Measurements from ENCODE around the gene RIOX2. TPM values are rescaled to one million over a fixed set of nuclear protein-coding genes. Genes with fewer than 3 reads are reported as not detected.

RIOX2 gene
- total RNA-seq, 1 donor from 2014 or later, result 34.8 TPM

DNA sequence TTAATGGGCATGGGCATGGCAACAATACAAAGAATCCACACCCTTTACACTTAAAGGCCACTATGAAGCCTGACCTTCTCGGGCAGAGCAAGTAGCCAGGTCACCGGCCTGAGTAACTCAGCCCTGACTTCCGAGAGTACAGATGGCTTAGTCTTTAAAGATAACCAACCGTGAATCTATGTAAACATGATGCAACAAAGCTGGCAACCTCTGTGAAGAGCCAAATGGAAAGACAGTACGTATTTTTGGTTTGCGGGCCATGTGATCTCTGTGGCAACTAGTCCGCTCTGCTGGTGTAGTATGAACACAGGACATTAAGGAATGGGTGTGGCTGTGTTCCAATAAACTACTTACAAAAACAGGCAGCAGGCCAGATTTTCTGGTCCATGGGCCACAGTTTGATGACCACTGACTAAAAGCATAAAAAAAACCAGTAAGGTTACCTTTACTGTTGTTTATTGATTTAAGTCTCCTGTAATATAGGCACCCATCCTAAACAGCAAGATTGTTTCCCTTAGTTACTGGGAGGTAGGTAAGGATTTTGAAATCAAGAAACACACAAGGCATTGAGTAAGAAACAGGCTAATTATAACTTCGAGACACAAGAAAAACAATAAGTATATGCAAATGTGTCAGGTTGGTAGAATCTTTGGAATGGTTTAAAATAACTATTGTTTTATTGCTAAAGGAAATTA lies 14.5 kb downstream of the RIOX2 start:
- no peak for ATAC-seq (ENCODE audit: low read depth)
- TF ChIP-seq, protein P1, sequence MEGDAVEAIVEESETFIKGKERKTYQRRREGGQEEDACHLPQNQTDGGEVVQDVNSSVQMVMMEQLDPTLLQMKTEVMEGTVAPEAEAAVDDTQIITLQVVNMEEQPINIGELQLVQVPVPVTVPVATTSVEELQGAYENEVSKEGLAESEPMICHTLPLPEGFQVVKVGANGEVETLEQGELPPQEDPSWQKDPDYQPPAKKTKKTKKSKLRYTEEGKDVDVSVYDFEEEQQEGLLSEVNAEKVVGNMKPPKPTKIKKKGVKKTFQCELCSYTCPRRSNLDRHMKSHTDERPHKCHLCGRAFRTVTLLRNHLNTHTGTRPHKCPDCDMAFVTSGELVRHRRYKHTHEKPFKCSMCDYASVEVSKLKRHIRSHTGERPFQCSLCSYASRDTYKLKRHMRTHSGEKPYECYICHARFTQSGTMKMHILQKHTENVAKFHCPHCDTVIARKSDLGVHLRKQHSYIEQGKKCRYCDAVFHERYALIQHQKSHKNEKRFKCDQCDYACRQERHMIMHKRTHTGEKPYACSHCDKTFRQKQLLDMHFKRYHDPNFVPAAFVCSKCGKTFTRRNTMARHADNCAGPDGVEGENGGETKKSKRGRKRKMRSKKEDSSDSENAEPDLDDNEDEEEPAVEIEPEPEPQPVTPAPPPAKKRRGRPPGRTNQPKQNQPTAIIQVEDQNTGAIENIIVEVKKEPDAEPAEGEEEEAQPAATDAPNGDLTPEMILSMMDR (IDR thresholded peaks at IDR 0.05), result no peak
- no peak for DNase-seq
- ChIA-PET CTCF (no interaction called here), POLR2A (no interaction called here)
- Mint-ChIP-seq H3K27ac (no peak overlapping the region), H3K27me3 (no peaks in the 10 kb centered on the region), H3K4me1 (peaks cover 8% of the 10 kb centered on the region), H3K9me3 (no peaks in the 10 kb centered on the region), H3K4me3 (no peak overlapping the region), H3K36me3 (ENCODE audit: low read depth) (peaks cover 76% of the 10 kb centered on the region)
- intact Hi-C loops (cut with micrococcal nuclease), result no loop called here

DNA sequence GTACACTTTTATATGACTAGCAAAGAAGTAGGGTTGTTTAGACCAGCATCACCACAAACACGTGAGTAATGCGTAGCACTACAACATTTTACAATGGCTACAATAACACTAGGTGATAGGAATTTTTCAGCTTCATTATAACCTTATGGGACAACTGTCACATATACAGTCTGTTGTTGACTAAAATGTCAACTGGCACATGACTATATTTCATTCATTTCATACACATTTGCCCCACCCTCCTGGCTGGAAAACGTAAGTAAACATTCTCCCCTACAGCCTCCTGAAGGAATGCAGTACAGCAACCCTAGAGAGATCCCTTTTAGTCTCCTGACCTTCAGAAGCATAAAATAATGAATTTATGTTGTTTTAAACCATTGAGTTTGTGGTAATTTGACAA lies 16.2 kb downstream of the RIOX2 start:
- H3K36me3 Mint-ChIP-seq (ENCODE audit: low read depth), result peaks cover 78% of the 10 kb centered on the region
- intact Hi-C loops (cut with micrococcal nuclease), result no loop called here
- TF ChIP-seq, protein P1 (IDR thresholded peaks at IDR 0.05), result no peak
- H3K27ac Mint-ChIP-seq, result no peak overlapping the region
- peaks cover 6% of the 10 kb centered on the region for H3K4me1 Mint-ChIP-seq
- ATAC-seq (ENCODE audit: low read depth) (no peak), DNase-seq (no peak)
- no peaks in the 10 kb centered on the region for H3K27me3 Mint-ChIP-seq
- no peaks in the 10 kb centered on the region for H3K9me3 Mint-ChIP-seq
- ChIA-PET CTCF (no interaction called here), POLR2A (no interaction called here)
- H3K4me3 Mint-ChIP-seq, result no peak overlapping the region

DNA sequence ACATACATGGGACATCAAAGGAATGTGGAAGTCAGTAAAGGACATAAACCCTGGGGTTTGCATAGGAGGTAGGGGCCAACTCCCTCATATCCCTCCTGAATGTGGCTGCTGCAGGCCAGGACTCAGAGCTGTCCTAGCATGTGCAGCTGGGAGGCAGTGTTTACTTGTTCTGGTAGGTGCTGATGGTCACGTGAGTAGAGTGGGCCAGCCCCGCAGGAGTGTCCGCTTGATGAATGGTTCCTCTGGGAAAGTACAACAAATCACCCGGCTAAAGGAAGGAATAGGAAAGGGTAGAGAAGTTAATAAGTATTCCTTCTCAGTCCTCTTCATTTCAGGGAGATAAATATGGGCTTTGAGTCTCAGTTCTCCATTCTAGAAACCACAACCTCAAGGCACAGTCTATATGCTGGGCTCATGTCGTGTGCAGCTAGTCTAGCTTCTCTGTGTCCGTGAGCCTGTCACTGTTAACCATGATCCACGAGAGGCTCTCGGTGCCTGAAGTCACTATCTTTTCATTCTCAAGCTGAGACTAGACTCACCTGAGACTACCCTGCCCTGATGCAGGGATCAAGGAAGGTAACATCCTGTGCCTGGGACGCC lies 17.9 kb downstream of the RIOX2 start:
- Mint-ChIP-seq H3K4me3 (no peak overlapping the region), H3K9me3 (no peaks in the 10 kb centered on the region), H3K27ac (no peak overlapping the region), H3K4me1 (peaks cover 6% of the 10 kb centered on the region), H3K27me3 (no peaks in the 10 kb centered on the region), H3K36me3 (ENCODE audit: low read depth) (peaks cover 81% of the 10 kb centered on the region)
- POLR2A ChIA-PET, result no interaction called here
- TF ChIP-seq, protein P1 (IDR thresholded peaks at IDR 0.05), result no peak
- ATAC-seq (ENCODE audit: low read depth) (peak; percentile 34), DNase-seq (no peak)
- intact Hi-C loops (cut with micrococcal nuclease), result no loop called here
- CTCF ChIA-PET, result no interaction called here

DNA sequence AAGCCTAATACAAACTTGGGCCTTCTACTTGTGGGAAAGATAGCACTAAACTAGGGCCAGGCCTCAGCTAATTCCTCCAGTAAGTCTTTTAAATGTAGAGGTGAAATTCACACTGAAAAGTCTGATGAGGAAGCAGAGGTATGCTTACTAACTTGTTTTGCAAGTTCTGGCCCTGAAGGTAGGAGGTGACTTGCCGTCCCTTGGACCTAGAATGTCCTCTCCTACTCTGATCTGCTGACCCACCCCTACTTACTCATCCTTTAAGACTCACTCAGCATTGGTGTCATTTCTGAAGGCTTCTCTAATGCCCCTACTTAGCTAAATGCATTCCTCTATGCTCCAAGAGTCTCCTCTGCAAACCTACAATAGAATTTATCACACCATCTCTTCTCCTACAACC lies 19.4 kb downstream of the RIOX2 start:
- TF ChIP-seq, protein P1 (IDR thresholded peaks at IDR 0.05), result no peak
- intact Hi-C loops (cut with micrococcal nuclease), result no loop called here
- Mint-ChIP-seq H3K27ac (no peak overlapping the region), H3K36me3 (ENCODE audit: low read depth) (peaks cover 80% of the 10 kb centered on the region), H3K27me3 (no peaks in the 10 kb centered on the region), H3K4me1 (peaks cover 6% of the 10 kb centered on the region), H3K4me3 (no peak overlapping the region), H3K9me3 (no peaks in the 10 kb centered on the region)
- ChIA-PET CTCF (no interaction called here), POLR2A (no interaction called here)
- ATAC-seq (ENCODE audit: low read depth) (no peak), DNase-seq (no peak)

DNA sequence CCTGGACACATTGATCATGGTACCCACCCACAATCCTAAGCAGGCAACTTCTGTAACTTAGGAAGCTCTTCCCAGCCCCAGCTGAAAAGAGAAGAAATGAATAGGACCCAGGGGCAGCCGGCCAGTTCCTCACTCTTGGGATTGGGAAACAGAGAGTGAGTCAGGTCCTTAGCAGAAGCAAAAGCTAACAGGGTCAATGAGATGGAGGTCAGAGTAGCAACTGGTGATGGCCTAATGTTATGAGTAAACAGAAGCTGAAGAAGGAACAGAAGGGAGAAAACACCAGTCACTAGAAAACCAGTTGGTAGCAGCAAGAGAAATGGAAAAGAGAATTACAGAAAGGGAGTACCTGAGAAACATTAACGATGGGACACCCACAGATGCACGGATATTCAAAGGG lies 20.0 kb downstream of the RIOX2 start:
- ChIA-PET POLR2A (no interaction called here), CTCF (no interaction called here)
- H3K4me3 Mint-ChIP-seq, result no peak overlapping the region
- no peak for DNase-seq
- TF ChIP-seq, protein P1 (IDR thresholded peaks at IDR 0.05), result no peak
- ATAC-seq (ENCODE audit: low read depth), result no peak
- peaks cover 80% of the 10 kb centered on the region for H3K36me3 Mint-ChIP-seq (ENCODE audit: low read depth)
- H3K4me1 Mint-ChIP-seq, result peaks cover 6% of the 10 kb centered on the region
- peak overlapping the region; percentile 14 for H3K27ac Mint-ChIP-seq
- no peaks in the 10 kb centered on the region for H3K9me3 Mint-ChIP-seq
- H3K27me3 Mint-ChIP-seq, result no peaks in the 10 kb centered on the region
- intact Hi-C loops (cut with micrococcal nuclease), result no loop called here

Measured in activated B cell treated with CpG ODN at 0.5 μM for 24 hours (primary cell).